H1 (cell line): ENCODE results near the gene MANSC1. TPM values are rescaled to one million over a fixed set of nuclear protein-coding genes. Genes with fewer than 3 reads are reported as not detected.

Experiments used
- CTCF ChIA-PET: fragments of 300-600 bp; sonication (Branson Sonifier 250); formaldehyde crosslinking; loops from one replicate; lab custom pipeline; 2021; ENCODE audit not compliant: partially characterized antibody; lab: Charles Lee
- POLR2A ChIA-PET: fragments of 300-600 bp; sonication (Branson Sonifier 250); formaldehyde crosslinking; loops from one replicate; lab custom pipeline; 2021; ENCODE audit warnings: inconsistent platforms; ENCODE audit not compliant: partially characterized antibody; lab: Charles Lee
- DNase-seq, 2 experiments: peaks; one replicate each; pipeline versions ENCODE4 v3.0.0 to v3.0.0-alpha.2; 2010 to 2022; ENCODE audit warnings: low spot score in 2 of 2, low read depth in 1 of 2, mixed read lengths in 1 of 2
- FAIRE-seq: peaks from 2 replicates; lab custom pipeline; 2011; peaks lifted over from hg19 to GRCh38; lab: Jason Lieb, UNC
- H2AFZ ChIP-seq: 2 replicates; pipeline ENCODE4 v1.8.1; 2012; ENCODE audit warnings: low read length, inconsistent platforms
- H2AK5ac ChIP-seq: 2 replicates; pipeline ENCODE4 v1.6.1; 2013; ENCODE audit warnings: low read depth, low read length
- H2BK120ac ChIP-seq: replicated peaks from 2 replicates; pipeline ENCODE3; 2013; ENCODE audit warnings: low read depth, low read length, inconsistent platforms
- H2BK12ac ChIP-seq: 2 replicates; pipeline ENCODE4 v1.6.1; 2013; ENCODE audit warnings: low read depth, low read length
- H2BK15ac ChIP-seq: 2 replicates; pipeline ENCODE4 v1.6.1; 2013; ENCODE audit warnings: low read length
- H2BK20ac ChIP-seq: 2 replicates; pipeline ENCODE4 v1.6.1; 2013; ENCODE audit warnings: low read length
- H2BK5ac ChIP-seq: 2 replicates; pipeline ENCODE4 v1.6.1; 2013; ENCODE audit warnings: low read depth, low read length
- H3K14ac ChIP-seq: 2 replicates; pipeline ENCODE4 v1.6.1; 2013; ENCODE audit warnings: inconsistent platforms; ENCODE audit not compliant: insufficient read length
- H3K18ac ChIP-seq: 2 replicates; pipeline ENCODE4 v1.6.1; 2013; ENCODE audit warnings: low read length; ENCODE audit errors: extremely low read depth
- H3K23ac ChIP-seq: 2 replicates; pipeline ENCODE4 v1.6.1; 2013; ENCODE audit warnings: inconsistent platforms; ENCODE audit not compliant: insufficient read length
- H3K23me2 ChIP-seq: 2 replicates; pipeline ENCODE4 v1.6.1; 2013; ENCODE audit warnings: low read depth, low read length
- H3K27ac ChIP-seq: 2 replicates; pipeline ENCODE4 v1.6.1; 2011; ENCODE audit warnings: low read depth, low read length, inconsistent platforms
- H3K27me3 ChIP-seq, 4 experiments: replicated peaks in 1 of 4; 1 replicate in 1 of 4; 2 replicates in 3 of 4; pipeline versions ENCODE4 v1.6.1 to v1.8.1; 2011 to 2013; ENCODE audit warnings: low read length in 3 of 4, mild to moderate bottlenecking in 3 of 4, inconsistent platforms in 2 of 4, mixed read lengths in 2 of 4, moderate library complexity in 1 of 4; ENCODE audit not compliant: control insufficient read depth in 3 of 4, insufficient read depth in 3 of 4; ENCODE audit errors: extremely low read depth in 1 of 4
- H3K36me3 ChIP-seq, 4 experiments: 2 replicates each; pipeline versions ENCODE4 v1.6.1 to v1.8.1; 2011 to 2013; ENCODE audit warnings: mild to moderate bottlenecking in 4 of 4, low read length in 3 of 4, moderate library complexity in 2 of 4, control low read depth in 1 of 4, inconsistent platforms in 1 of 4; ENCODE audit not compliant: insufficient read depth in 4 of 4, control insufficient read depth in 2 of 4
- H3K4ac ChIP-seq: replicated peaks from 2 replicates; pipeline ENCODE3; 2013; ENCODE audit warnings: low read length, low read depth, mixed read lengths, inconsistent platforms; ENCODE audit not compliant: insufficient read length
- H3K4me1 ChIP-seq, 4 experiments: replicated peaks in 1 of 4; 1 replicate in 1 of 4; 2 replicates in 3 of 4; pipeline versions ENCODE4 v1.6.1 to v1.8.1; 2011 to 2013; ENCODE audit warnings: low read length in 3 of 4, inconsistent platforms in 2 of 4, mixed read lengths in 1 of 4; ENCODE audit not compliant: insufficient read depth in 4 of 4, control insufficient read depth in 3 of 4
- H3K4me2 ChIP-seq, 2 experiments: 2 replicates each; pipeline versions ENCODE4 v1.6.1 to v1.8.1; 2011 to 2013; ENCODE audit warnings: low read depth in 2 of 2, low read length in 2 of 2, control low read depth in 1 of 2, inconsistent platforms in 1 of 2, mild to moderate bottlenecking in 1 of 2; ENCODE audit not compliant: insufficient read depth in 1 of 2
- H3K4me3 ChIP-seq, 4 experiments: fragments of 200-600, 300-600 bp in 1 of 4; sonication (generic), shearing (Covaris generic), sonication (Bioruptor Twin) in 1 of 4; 2 replicates each; pipeline versions ENCODE4 v1.5.1 to v1.8.1; 2011 to 2016; ENCODE audit warnings: low read length in 4 of 4, low read depth in 3 of 4, control low read depth in 2 of 4, inconsistent platforms in 2 of 4, mild to moderate bottlenecking in 2 of 4, mixed read lengths in 1 of 4, moderate library complexity in 1 of 4; ENCODE audit not compliant: insufficient read depth in 2 of 4; ENCODE audit errors: extremely low read depth in 1 of 4
- H3K56ac ChIP-seq: replicated peaks from 2 replicates; pipeline ENCODE3; 2013; ENCODE audit warnings: low read depth, mild to moderate bottlenecking, mixed read lengths, low read length, inconsistent platforms; ENCODE audit not compliant: insufficient read length
- H3K79me1 ChIP-seq: 2 replicates; pipeline ENCODE4 v1.6.1; 2013; ENCODE audit warnings: low read depth, low read length, control low read depth
- H3K79me2 ChIP-seq, 2 experiments: 2 replicates each; pipeline versions ENCODE4 v1.6.1 to v1.8.1; 2012 to 2013; ENCODE audit warnings: low read length in 2 of 2, mild to moderate bottlenecking in 2 of 2, inconsistent platforms in 1 of 2; ENCODE audit not compliant: insufficient read depth in 2 of 2, control insufficient read depth in 1 of 2
- H3K9ac ChIP-seq, 4 experiments: replicated peaks in 1 of 4; 1 replicate in 1 of 4; 2 replicates in 3 of 4; pipeline versions ENCODE4 v1.6.1 to v1.8.1; 2011 to 2013; ENCODE audit warnings: low read depth in 3 of 4, low read length in 3 of 4, control low read depth in 2 of 4, mild to moderate bottlenecking in 2 of 4, moderate library complexity in 2 of 4, inconsistent platforms in 1 of 4; ENCODE audit errors: extremely low read depth in 1 of 4
- H3K9me3 ChIP-seq, 2 experiments: 2 replicates each; pipeline versions ENCODE4 v1.6.1 to v1.8.1; 2012 to 2013; ENCODE audit warnings: mild to moderate bottlenecking in 2 of 2, moderate library complexity in 2 of 2, control low read depth in 1 of 2, inconsistent platforms in 1 of 2, low read depth in 1 of 2, low read length in 1 of 2, mixed read lengths in 1 of 2; ENCODE audit not compliant: insufficient read depth in 2 of 2
- H4K20me1 ChIP-seq, 2 experiments: replicated peaks in 1 of 2; 2 replicates each; pipeline versions ENCODE3 to v1.8.1; 2011 to 2013; ENCODE audit warnings: inconsistent platforms in 2 of 2, low read length in 2 of 2, mild to moderate bottlenecking in 1 of 2; ENCODE audit not compliant: insufficient read depth in 2 of 2, control insufficient read depth in 1 of 2
- H4K5ac ChIP-seq: 2 replicates; pipeline ENCODE4 v1.6.1; 2013; ENCODE audit warnings: low read length, low read depth, mixed read lengths, inconsistent platforms; ENCODE audit not compliant: insufficient read length
- H4K8ac ChIP-seq: 2 replicates; pipeline ENCODE4 v1.8.0; 2013; ENCODE audit warnings: mild to moderate bottlenecking, moderate library complexity, low read length, inconsistent platforms; ENCODE audit not compliant: insufficient read depth; ENCODE audit errors: extremely low read depth
- H4K91ac ChIP-seq: replicated peaks from 2 replicates; pipeline ENCODE3; 2013; ENCODE audit warnings: low read length, mixed read lengths, inconsistent platforms; ENCODE audit not compliant: insufficient read length
- ATF3 ChIP-seq: IDR thresholded peaks from 2 replicates; pipeline ENCODE4 v1.6.1; 2011; ENCODE audit warnings: low read depth, mild to moderate bottlenecking, low read length; ENCODE audit not compliant: insufficient read depth
- BRCA1 ChIP-seq: IDR thresholded peaks from 2 replicates; pipeline ENCODE4 v1.6.1; 2012; ENCODE audit warnings: low read depth, low read length, improper control_type of control experiment
- CEBPB ChIP-seq: IDR thresholded peaks from 2 replicates; pipeline ENCODE4 v1.6.1; 2012; ENCODE audit warnings: low read depth, low read length
- EZH2 ChIP-seq: fragments of 200-600 bp; sonication (generic); IDR thresholded peaks from 2 replicates; pipeline ENCODE4 v1.7.1; 2012; ENCODE audit warnings: low read depth, mild to moderate bottlenecking, moderate library complexity, low read length, inconsistent platforms; ENCODE audit not compliant: severe bottlenecking
- MAX ChIP-seq: IDR thresholded peaks from 2 replicates; pipeline ENCODE4 v1.6.1; 2012; ENCODE audit warnings: inconsistent platforms
- NRF1 ChIP-seq: IDR thresholded peaks from 2 replicates; pipeline ENCODE4 v1.6.1; 2011; ENCODE audit warnings: mild to moderate bottlenecking, low read depth, low read length, improper control_type of control experiment
- POLR2AphosphoS5 ChIP-seq: IDR thresholded peaks from 2 replicates; pipeline ENCODE4 v1.6.1; 2011; ENCODE audit warnings: low read depth, low read length
- POU5F1 ChIP-seq: IDR thresholded peaks from 2 replicates; pipeline ENCODE4 v1.6.1; 2011; ENCODE audit warnings: low read depth, mild to moderate bottlenecking, low read length, moderate library complexity
- RXRA ChIP-seq: IDR thresholded peaks from 2 replicates; pipeline ENCODE4 v1.6.1; 2011; ENCODE audit warnings: low read depth, mild to moderate bottlenecking, low read length, moderate library complexity; ENCODE audit not compliant: insufficient read depth
- SP1 ChIP-seq: IDR thresholded peaks from 2 replicates; pipeline ENCODE4 v1.6.1; 2011; ENCODE audit warnings: low read depth, low read length
- SP2 ChIP-seq: IDR thresholded peaks from 2 replicates; pipeline ENCODE4 v1.6.1; 2012; ENCODE audit warnings: mild to moderate bottlenecking, low read length, inconsistent platforms
- SRF ChIP-seq: IDR thresholded peaks from 2 replicates; pipeline ENCODE4 v1.6.1; 2011; ENCODE audit warnings: mild to moderate bottlenecking, low read depth, low read length, moderate library complexity
- TAF1 ChIP-seq: IDR thresholded peaks from 2 replicates; pipeline ENCODE4 v1.6.1; 2011; ENCODE audit warnings: mild to moderate bottlenecking, low read depth, low read length
- TBP ChIP-seq: IDR thresholded peaks from 2 replicates; pipeline ENCODE4 v1.6.1; 2011; ENCODE audit warnings: low read depth, low read length, improper control_type of control experiment
- TEAD4 ChIP-seq: IDR thresholded peaks from 2 replicates; pipeline ENCODE4 v1.6.1; 2012; ENCODE audit warnings: low read depth, low read length, inconsistent platforms, mixed read lengths
- YY1 ChIP-seq: IDR thresholded peaks from 2 replicates; pipeline ENCODE4 v1.6.1; 2011; ENCODE audit warnings: low read depth, mild to moderate bottlenecking, low read length
- WGBS, 2 experiments: shearing (Covaris generic) in 1 of 2; methylation state at CpG; one replicate each; pipeline versions ENCODE4 v1.1.6 to v1.1.7; 2013 to 2015; ENCODE audit warnings: low lambda C conversion rate in 2 of 2, mixed read lengths in 2 of 2, inconsistent platforms in 1 of 2, low coverage in 1 of 2, missing lambda C conversion rate in 1 of 2; ENCODE audit not compliant: insufficient replicate concordance in 2 of 2, insufficient coverage in 1 of 2, insufficient read length in 1 of 2; ENCODE audit errors: extremely low coverage in 1 of 2, missing lambda C conversion rate in 1 of 2; 5-methylcytosine and 5-hydroxymethylcytosine counted together
- polyA plus RNA-seq, 7 experiments: library from polyadenylated mRNA; depleted of rRNA in 3 of 7; stranded (reverse) in 5 of 7; unstranded in 2 of 7; fragments of >200 nt in 5 of 7; fragments of 200-250 nt in 2 of 7; gene quantifications; 1 replicate in 5 of 7; 2 replicates in 1 of 7; 4 replicates in 1 of 7; pipeline versions ENCODE4 v1.2.1 to v1.2.3, GENCODE V29; 2011 to 2013; ENCODE audit warnings: missing spikeins in 2 of 7, mixed read lengths in 2 of 7
- total RNA-seq: library from RNA; stranded (reverse); fragmentation: NEBNext Ultra II Directional; extraction: Animal tissue kit (Norgen Biotek cat#: 25700); gene quantifications from 2 replicates; pipeline ENCODE4 v1.2.1, GENCODE V29; 2021

Gene MANSC1
- total and polyA plus RNA-seq, 2 of the 8 experiments (the other 6 are each of a cell fraction or from before 2014, with no cell fraction given), result 2.0 to 8.9 TPM

GRCh38 chr12:12381982-12382381 lies 31.9 kb upstream of the MANSC1 start:
- H2AK5ac ChIP-seq, result no peak overlapping the region
- H3K79me2 ChIP-seq, result no peaks in the 10 kb centered on the region
- H4K91ac ChIP-seq, result peak overlapping the region; percentile 81
- no peak overlapping the region for H2BK120ac ChIP-seq
- peaks cover 0 to 4% (median 1%) of the 10 kb centered on the region in 4 experiments; a peak in 1 of 8 replicates for H3K36me3 ChIP-seq
- no peak overlapping the region for H4K8ac ChIP-seq
- no peak overlapping the region for H3K9ac ChIP-seq
- no peak overlapping the region for H2BK15ac ChIP-seq
- no peak overlapping the region for H2BK12ac ChIP-seq
- no peak overlapping the region for H4K5ac ChIP-seq
- no peak overlapping the region for H3K27ac ChIP-seq
- 93% methylated on average over 3 of the region's 3 CpGs; no CpG with 5 or more reads in 1 of the 2 experiments for WGBS, 2 experiments
- ChIA-PET POLR2A (no interaction called here), CTCF (interaction anchor here (0.7 kb wide), 1 partner anchor 349 kb away, joined by 3 read pairs; no protein-coding TSS in a partner anchor)
- no peak overlapping the region for H3K4me2 ChIP-seq
- no peak overlapping the region for H3K14ac ChIP-seq
- H3K56ac ChIP-seq, result no peak overlapping the region
- no peak overlapping the region for H3K4ac ChIP-seq
- no peaks in the 10 kb centered on the region for H3K79me1 ChIP-seq
- no peak overlapping the region for H3K18ac ChIP-seq
- H4K20me1 ChIP-seq, result no peaks in the 10 kb centered on the region
- no peak overlapping the region for H3K23ac ChIP-seq
- no peak overlapping the region for H2BK5ac ChIP-seq
- no peaks in the 10 kb centered on the region for H3K23me2 ChIP-seq
- H3K9me3 ChIP-seq, result no peaks in the 10 kb centered on the region
- H3K4me1 ChIP-seq, result peaks cover 4 to 8% (median 7%) of the 10 kb centered on the region in 4 experiments; a peak in 5 of 7 replicates
- H3K27me3 ChIP-seq, result no peaks in the 10 kb centered on the region
- DNase-seq, result no peak
- no peak overlapping the region for H2BK20ac ChIP-seq
- no peak overlapping the region for H2AFZ ChIP-seq
- no peak overlapping the region for H3K4me3 ChIP-seq
- no peak for FAIRE-seq
- no peak for TF ChIP-seq ATF3
- TF ChIP-seq BRCA1, result no peak
- no peak for TF ChIP-seq CEBPB
- no peak for TF ChIP-seq YY1
- TF ChIP-seq SRF, result no peak
- TF ChIP-seq POLR2AphosphoS5, result no peak
- TF ChIP-seq TAF1, result no peak
- TF ChIP-seq NRF1, result no peak
- TF ChIP-seq SP2, result no peak
- TF ChIP-seq RXRA, result no peak
- TF ChIP-seq SP1, result no peak
- TF ChIP-seq TEAD4, result no peak
- TF ChIP-seq POU5F1, result no peak
- TF ChIP-seq MAX, result no peak
- no peak for TF ChIP-seq EZH2
- no peak for TF ChIP-seq TBP
